ENCODE results near the gene ERN1.

GRCh38 chr17:63996430-63997182 lies 133.3 kb downstream of the ERN1 start:
- TF ChIP-seq CTCF (IDR thresholded peaks at IDR 0.05) (no peak), POLR2A (IDR thresholded peaks at IDR 0.05) (no peak)
